Stimulated activated CD8-positive, alpha-beta memory T cell treated with anti-CD3 and anti-CD28 coated beads, Interleukin-15, amount 100 ng/mL, for 1 hour (primary cell): ENCODE data around the gene ZBTB17.

Experiments
- DNase-seq: peaks from one replicate; pipeline ENCODE4 v3.0.0-alpha.2; 2020; ENCODE audit warnings: low read depth

ZBTB17 gene

GRCh38 chr1:15946571-15947381 is 29.1 kb downstream of the ZBTB17 start:
- no peak for DNase-seq

GRCh38 chr1:15945832-15946448 is 30.0 kb downstream of the ZBTB17 start:
- DNase-seq: no peak

GRCh38 chr1:15945011-15945831 is 30.7 kb downstream of the ZBTB17 start:
- DNase-seq: no peak

- no peak for DNase-seq
Measured at GRCh38 chr1:15944308-15945010, 31.4 kb downstream of the ZBTB17 start.

GRCh38 chr1:15943992-15944307 is 32.0 kb downstream of the ZBTB17 start:
- DNase-seq: no peak

GRCh38 chr1:15943328-15943991 is 32.4 kb downstream of the ZBTB17 start:
- DNase-seq: no peak

- no peak for DNase-seq
Measured at GRCh38 chr1:15942661-15943327, 33.1 kb downstream of the ZBTB17 start.

GRCh38 chr1:15941899-15942660 is 33.8 kb downstream of the ZBTB17 start:
- no peak for DNase-seq

GRCh38 chr1:15941044-15941840 is 34.7 kb downstream of the ZBTB17 start:
- no peak for DNase-seq

- DNase-seq: no peak
Measured at GRCh38 chr1:15940110-15941043, 35.5 kb downstream of the ZBTB17 start.

- DNase-seq: no peak
Measured at GRCh38 chr1:15939181-15940109, 36.5 kb downstream of the ZBTB17 start.

- no peak for DNase-seq
Measured at GRCh38 chr1:15938628-15939161, 37.2 kb downstream of the ZBTB17 start.

GRCh38 chr1:15937706-15938168 is 38.2 kb downstream of the ZBTB17 start:
- DNase-seq: no peak

- DNase-seq: no peak
Measured at GRCh38 chr1:15937146-15937545, 38.8 kb downstream of the ZBTB17 start.

- DNase-seq: no peak
Measured at GRCh38 chr1:15936025-15936424, 39.9 kb downstream of the ZBTB17 start.

- no peak for DNase-seq
Measured at GRCh38 chr1:15935056-15935950, 40.6 kb downstream of the ZBTB17 start.
